Measurements from ENCODE around the gene SLCO3A1. TPM values are rescaled to one million over a fixed set of nuclear protein-coding genes. Genes with fewer than 3 reads are reported as not detected.

Gene SLCO3A1
- total RNA-seq, 2 experiments from 2014 or later = 8.5 to 40.0 TPM

DNA sequence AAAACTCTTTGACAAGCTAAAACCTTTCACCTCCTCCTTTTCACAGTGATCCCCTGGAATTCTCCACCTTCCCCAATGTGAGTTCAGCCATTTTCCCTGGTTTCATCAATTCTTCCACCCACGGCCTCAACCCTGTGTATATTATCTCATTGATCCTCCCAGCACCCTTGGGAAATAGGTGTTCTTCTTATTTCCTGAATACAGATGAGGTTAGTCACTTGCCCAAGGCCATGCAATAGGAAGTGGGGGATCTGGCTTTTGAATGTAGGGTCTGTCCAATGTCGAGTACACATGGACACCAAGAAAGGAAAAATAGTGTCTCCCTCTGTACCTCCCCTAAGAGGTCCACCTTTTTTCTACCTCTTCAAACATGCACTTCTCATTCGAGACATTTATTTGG lies 277.4 kb downstream of the SLCO3A1 start:
- Histone ChIP-seq H3K9me2 (ENCODE audit: insufficient read depth, low read length) (no peaks in the 10 kb centered on the region), H3K4me1 (ENCODE audit: insufficient read depth, low read length, poor library complexity, severe bottlenecking) (no peaks in the 10 kb centered on the region), H2AFZ (ENCODE audit: low read length) (no peak overlapping the region), H3K4me3 (ENCODE audit: low read depth, low read length, poor library complexity, severe bottlenecking) (no peak overlapping the region), H3K27ac (ENCODE audit: low read depth, low read length, poor library complexity, severe bottlenecking) (no peak overlapping the region), H3K9me3 (ENCODE audit: low read length) (no peaks in the 10 kb centered on the region), H3K4me2 (ENCODE audit: low read length) (no peak overlapping the region), H3K36me3 (ENCODE audit: insufficient read depth, low read length) (peaks cover 35% of the 10 kb centered on the region), H3K79me2 (ENCODE audit: insufficient read depth, low read depth, low read length) (no peaks in the 10 kb centered on the region), H4K20me1 (ENCODE audit: insufficient read depth, low read length) (no peaks in the 10 kb centered on the region)
- ChIA-PET POLR2A (interaction anchor here (0.7 to 1.0 kb wide), 2 partner anchors 19 to 59 kb away, joined by 3 to 9 read pairs; no protein-coding TSS in a partner anchor), CTCF (ENCODE audit: unreplicated experiment) (no interaction called here)
- no TSS peak for BruUV-seq (replicated peaks)
- TF ChIP-seq, protein P1, sequence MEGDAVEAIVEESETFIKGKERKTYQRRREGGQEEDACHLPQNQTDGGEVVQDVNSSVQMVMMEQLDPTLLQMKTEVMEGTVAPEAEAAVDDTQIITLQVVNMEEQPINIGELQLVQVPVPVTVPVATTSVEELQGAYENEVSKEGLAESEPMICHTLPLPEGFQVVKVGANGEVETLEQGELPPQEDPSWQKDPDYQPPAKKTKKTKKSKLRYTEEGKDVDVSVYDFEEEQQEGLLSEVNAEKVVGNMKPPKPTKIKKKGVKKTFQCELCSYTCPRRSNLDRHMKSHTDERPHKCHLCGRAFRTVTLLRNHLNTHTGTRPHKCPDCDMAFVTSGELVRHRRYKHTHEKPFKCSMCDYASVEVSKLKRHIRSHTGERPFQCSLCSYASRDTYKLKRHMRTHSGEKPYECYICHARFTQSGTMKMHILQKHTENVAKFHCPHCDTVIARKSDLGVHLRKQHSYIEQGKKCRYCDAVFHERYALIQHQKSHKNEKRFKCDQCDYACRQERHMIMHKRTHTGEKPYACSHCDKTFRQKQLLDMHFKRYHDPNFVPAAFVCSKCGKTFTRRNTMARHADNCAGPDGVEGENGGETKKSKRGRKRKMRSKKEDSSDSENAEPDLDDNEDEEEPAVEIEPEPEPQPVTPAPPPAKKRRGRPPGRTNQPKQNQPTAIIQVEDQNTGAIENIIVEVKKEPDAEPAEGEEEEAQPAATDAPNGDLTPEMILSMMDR (conservative IDR thresholded peaks at IDR 0.05; ENCODE audit: low read length) = no peak
- TF ChIP-seq EZH2phosphoT487 (IDR thresholded peaks at IDR 0.05; ENCODE audit: borderline replicate concordance, low read depth, low read length) = no peak
- intact Hi-C loops (cut with micrococcal nuclease; ENCODE audit: unreplicated experiment) = no loop called here
- DNase-seq (ENCODE audit: low spot score) = no peak

DNA sequence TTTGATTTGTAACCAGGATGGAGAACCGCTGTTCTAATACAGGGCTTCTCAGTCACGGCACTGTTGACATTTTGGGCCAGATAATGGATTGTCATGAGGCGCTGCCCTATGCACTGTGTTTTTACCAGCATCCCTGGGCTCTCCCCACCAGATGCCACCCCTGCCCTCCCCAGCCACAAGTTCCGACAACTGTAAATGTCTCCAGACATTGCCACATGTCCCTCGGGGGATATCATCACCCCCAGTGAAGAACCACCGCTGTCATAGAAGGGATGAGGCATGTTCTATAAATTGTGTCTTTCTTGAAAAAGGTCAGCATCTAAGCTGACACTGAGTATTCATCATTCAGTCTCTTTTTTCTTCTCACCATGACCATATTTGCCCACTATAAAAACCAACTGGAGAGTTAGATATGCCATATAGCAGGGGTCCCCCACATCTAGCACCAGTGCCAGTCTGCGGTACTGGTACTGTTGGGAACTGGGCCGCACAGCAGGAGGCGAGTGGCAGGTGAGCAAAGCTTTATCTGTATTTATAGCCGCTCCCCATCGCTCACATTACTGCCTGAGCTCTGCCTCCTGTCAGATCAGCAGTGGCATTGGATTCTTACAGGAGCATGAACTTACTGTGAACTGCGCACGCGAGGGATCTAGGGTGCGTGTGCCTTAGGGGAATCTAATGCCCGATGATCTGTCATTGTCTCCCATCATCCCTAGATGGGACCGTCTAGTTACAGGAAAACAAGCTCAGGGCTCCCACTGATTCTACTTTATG lies 279.7 kb downstream of the SLCO3A1 start:
- no peak overlapping the region for H3K4me3 ChIP-seq (ENCODE audit: low read depth, low read length, poor library complexity, severe bottlenecking)
- TF ChIP-seq, protein P1 (conservative IDR thresholded peaks at IDR 0.05; ENCODE audit: low read length) = no peak
- no peak for TF ChIP-seq EZH2phosphoT487 (IDR thresholded peaks at IDR 0.05; ENCODE audit: borderline replicate concordance, low read depth, low read length)
- no peak overlapping the region for H2AFZ ChIP-seq (ENCODE audit: low read length)
- H3K9me2 ChIP-seq (ENCODE audit: insufficient read depth, low read length) = no peaks in the 10 kb centered on the region
- BruUV-seq (replicated peaks) = no TSS peak
- H3K4me2 ChIP-seq (ENCODE audit: low read length) = no peak overlapping the region
- no peaks in the 10 kb centered on the region for H3K9me3 ChIP-seq (ENCODE audit: low read length)
- intact Hi-C loops (cut with micrococcal nuclease; ENCODE audit: unreplicated experiment) = no loop called here
- no peak overlapping the region for H3K27ac ChIP-seq (ENCODE audit: low read depth, low read length, poor library complexity, severe bottlenecking)
- no peaks in the 10 kb centered on the region for H4K20me1 ChIP-seq (ENCODE audit: insufficient read depth, low read length)
- no peaks in the 10 kb centered on the region for H3K4me1 ChIP-seq (ENCODE audit: insufficient read depth, low read length, poor library complexity, severe bottlenecking)
- no peak for DNase-seq (ENCODE audit: low spot score)
- peaks cover 43% of the 10 kb centered on the region for H3K36me3 ChIP-seq (ENCODE audit: insufficient read depth, low read length)
- CTCF ChIA-PET (ENCODE audit: unreplicated experiment) = no interaction called here
- POLR2A ChIA-PET = no interaction called here
- H3K79me2 ChIP-seq (ENCODE audit: insufficient read depth, low read depth, low read length) = no peaks in the 10 kb centered on the region

DNA sequence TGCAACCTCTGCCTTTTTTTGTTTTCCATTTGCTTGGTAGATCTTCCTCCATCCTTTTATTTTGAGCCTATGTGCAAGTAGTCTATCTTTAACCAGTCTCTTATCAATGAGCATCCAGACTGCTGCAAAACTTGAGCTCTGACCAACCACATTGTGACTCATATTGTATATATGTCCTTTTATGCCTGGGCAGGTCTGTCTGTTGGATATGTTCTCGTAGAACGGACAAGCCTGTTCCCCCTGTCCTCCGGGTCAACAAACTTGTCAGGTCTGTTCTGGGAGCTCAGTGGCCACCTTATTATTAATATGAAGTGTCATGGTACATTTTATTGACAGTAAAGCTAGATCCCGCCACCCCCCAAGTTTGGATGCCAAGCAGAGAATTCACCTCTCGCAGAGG lies 287.3 kb downstream of the SLCO3A1 start:
- TF ChIP-seq, protein P1 (conservative IDR thresholded peaks at IDR 0.05; ENCODE audit: low read length) = no peak
- no peak for TF ChIP-seq EZH2phosphoT487 (IDR thresholded peaks at IDR 0.05; ENCODE audit: borderline replicate concordance, low read depth, low read length)
- no peak overlapping the region for H3K27ac ChIP-seq (ENCODE audit: low read depth, low read length, poor library complexity, severe bottlenecking)
- no peaks in the 10 kb centered on the region for H3K9me2 ChIP-seq (ENCODE audit: insufficient read depth, low read length)
- no peaks in the 10 kb centered on the region for H3K79me2 ChIP-seq (ENCODE audit: insufficient read depth, low read depth, low read length)
- POLR2A ChIA-PET = no interaction called here
- peaks cover 19% of the 10 kb centered on the region for H3K4me1 ChIP-seq (ENCODE audit: insufficient read depth, low read length, poor library complexity, severe bottlenecking)
- DNase-seq (ENCODE audit: low spot score) = no peak
- no peaks in the 10 kb centered on the region for H4K20me1 ChIP-seq (ENCODE audit: insufficient read depth, low read length)
- H3K4me2 ChIP-seq (ENCODE audit: low read length) = no peak overlapping the region
- no TSS peak for BruUV-seq (replicated peaks)
- peaks cover 14% of the 10 kb centered on the region for H3K36me3 ChIP-seq (ENCODE audit: insufficient read depth, low read length)
- CTCF ChIA-PET (ENCODE audit: unreplicated experiment) = no interaction called here
- no peak overlapping the region for H3K4me3 ChIP-seq (ENCODE audit: low read depth, low read length, poor library complexity, severe bottlenecking)
- intact Hi-C loops (cut with micrococcal nuclease; ENCODE audit: unreplicated experiment) = no loop called here
- H3K9me3 ChIP-seq (ENCODE audit: low read length) = no peaks in the 10 kb centered on the region
- H2AFZ ChIP-seq (ENCODE audit: low read length) = no peak overlapping the region
